Astrocyte of the cerebellum (primary cell): ENCODE data around the gene ARHGAP10.
A peak's percentile ranks its signal among the peaks of the same experiment; 100 is the strongest.
"Not testable (repeated sequence)": the region's sequence is repeated elsewhere in the genome, so short reads cannot be mapped to it uniquely, and the experiment has no call there.

Experiments used
- DNase-seq: peaks from one replicate; pipeline ENCODE4 v3.0.0-alpha.2; 2011; ENCODE audit warnings: low read depth
- H3K4me3 ChIP-seq: 2 replicates; pipeline ENCODE4 v1.5.1; 2011; ENCODE audit warnings: mild to moderate bottlenecking, low read depth, low read length, moderate library complexity
- in situ Hi-C: cut with HindIII; loops from 2 replicates; pipeline ENCODE4 v1.10.0; 2017; ENCODE audit warnings: low sequenced_read_pairs
- TF ChIP-seq, protein P1 (sequence below): IDR thresholded peaks from 2 replicates; pipeline ENCODE4 v1.5.1; 2012; ENCODE audit warnings: low read length, low read depth, moderate library complexity, mild to moderate bottlenecking; ENCODE audit errors: missing control alignments

Gene ARHGAP10

DNA sequence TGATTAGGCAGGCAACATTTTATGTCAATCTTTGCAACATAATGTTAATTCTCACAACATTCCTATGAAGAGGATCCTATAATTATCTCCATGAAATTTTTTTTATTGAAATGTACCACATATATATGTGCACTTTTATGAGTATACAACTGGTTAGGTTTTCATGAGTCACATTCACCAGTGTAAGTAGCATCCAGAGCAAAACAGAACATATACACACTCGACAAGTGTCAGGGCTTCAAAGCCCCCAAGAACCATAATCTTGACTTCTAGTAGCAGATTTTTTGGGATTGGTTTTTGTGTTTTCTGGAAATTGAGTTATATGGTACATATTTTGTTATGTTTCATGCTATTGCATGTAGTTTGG is 62.4 kb downstream of the ARHGAP10 start:
- in situ Hi-C loops = no loop called here
- DNase-seq = no peak
- TF ChIP-seq, protein P1, sequence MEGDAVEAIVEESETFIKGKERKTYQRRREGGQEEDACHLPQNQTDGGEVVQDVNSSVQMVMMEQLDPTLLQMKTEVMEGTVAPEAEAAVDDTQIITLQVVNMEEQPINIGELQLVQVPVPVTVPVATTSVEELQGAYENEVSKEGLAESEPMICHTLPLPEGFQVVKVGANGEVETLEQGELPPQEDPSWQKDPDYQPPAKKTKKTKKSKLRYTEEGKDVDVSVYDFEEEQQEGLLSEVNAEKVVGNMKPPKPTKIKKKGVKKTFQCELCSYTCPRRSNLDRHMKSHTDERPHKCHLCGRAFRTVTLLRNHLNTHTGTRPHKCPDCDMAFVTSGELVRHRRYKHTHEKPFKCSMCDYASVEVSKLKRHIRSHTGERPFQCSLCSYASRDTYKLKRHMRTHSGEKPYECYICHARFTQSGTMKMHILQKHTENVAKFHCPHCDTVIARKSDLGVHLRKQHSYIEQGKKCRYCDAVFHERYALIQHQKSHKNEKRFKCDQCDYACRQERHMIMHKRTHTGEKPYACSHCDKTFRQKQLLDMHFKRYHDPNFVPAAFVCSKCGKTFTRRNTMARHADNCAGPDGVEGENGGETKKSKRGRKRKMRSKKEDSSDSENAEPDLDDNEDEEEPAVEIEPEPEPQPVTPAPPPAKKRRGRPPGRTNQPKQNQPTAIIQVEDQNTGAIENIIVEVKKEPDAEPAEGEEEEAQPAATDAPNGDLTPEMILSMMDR = no peak
- no peak overlapping the region for H3K4me3 ChIP-seq

DNA sequence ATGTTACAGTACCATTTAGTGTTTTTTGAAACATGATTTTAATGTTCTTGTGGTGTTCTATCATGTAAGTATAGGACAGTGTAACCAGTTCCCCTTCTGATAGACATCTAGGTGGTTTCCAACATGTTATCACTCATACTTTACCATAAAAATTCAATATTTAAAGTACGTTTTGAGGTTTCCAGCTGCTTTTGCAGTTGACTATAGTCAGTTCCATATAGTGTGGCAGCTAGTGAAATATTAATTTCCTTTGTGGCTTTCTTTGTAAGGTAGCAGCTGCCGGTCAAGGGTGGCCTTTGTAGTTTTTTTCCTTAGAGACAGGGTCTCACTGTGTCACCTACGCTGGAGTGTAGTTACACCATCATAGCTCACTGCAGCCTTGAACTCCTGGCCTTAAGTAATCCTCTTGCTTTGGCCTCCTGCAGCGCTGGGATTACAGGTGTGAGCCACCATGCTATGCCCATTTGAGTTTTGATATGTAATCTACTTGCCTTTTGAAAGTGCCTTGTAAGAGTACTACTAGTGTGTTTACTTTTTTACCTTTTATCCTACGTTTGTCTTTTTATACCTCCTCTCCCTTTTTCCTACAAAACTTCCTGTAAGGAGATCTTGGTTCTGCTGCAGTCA is 63.0 kb downstream of the ARHGAP10 start:
- no peak for DNase-seq
- no peak overlapping the region for H3K4me3 ChIP-seq
- in situ Hi-C loops = no loop called here
- TF ChIP-seq, protein P1 = no peak

DNA sequence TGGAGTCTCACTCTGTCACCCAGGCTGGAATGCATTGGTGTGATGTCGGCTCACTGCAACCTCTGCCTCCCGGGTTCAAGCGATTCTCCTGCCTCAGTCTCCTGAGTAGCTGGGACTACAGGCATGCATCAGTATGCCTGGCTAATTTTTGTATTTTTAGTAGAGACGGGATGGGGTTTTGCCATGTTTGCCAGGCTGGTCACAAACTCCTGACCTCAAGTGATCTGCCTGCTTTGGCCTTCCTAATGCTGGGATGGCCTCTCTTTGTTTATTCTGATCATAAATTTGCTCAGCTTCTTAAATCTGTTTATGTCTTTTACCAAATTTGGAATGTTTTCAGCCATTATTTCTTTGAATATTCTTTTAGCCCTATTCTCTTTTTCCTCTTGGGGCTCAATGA is 67.2 kb downstream of the ARHGAP10 start:
- in situ Hi-C loops, DNase-seq, H3K4me3 ChIP-seq: not testable (repeated sequence)

DNA sequence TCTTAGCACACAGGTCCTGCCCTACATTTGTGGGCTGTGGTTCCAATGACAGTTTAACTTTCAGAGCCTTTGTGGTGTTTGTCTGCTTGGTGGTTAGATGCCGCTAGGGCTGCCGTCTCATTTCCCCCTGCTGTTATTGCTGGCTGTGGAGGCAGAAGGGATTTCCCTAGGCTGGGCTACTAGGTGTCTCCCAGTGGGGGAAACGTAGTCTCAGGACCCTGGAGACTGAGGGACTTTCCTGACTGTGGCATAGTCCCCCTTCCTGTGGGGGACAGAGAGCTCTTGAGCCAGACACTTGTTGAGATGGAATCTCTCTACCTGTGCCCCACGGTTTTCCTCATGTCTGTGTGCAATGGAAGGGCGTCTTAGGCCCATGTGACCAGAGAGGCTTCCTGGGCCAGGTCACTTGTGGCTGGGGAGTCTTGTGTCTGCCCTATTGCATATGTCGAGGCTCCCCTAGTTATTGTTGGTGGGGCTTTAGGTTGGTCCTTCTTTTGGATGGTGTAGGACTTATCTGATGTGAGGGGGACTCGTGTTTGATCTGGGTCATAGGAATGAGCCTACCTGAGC is 68.2 kb downstream of the ARHGAP10 start:
- in situ Hi-C loops = no loop called here
- DNase-seq = peak; percentile 13
- H3K4me3 ChIP-seq = no peak overlapping the region
- TF ChIP-seq, protein P1 = no peak

DNA sequence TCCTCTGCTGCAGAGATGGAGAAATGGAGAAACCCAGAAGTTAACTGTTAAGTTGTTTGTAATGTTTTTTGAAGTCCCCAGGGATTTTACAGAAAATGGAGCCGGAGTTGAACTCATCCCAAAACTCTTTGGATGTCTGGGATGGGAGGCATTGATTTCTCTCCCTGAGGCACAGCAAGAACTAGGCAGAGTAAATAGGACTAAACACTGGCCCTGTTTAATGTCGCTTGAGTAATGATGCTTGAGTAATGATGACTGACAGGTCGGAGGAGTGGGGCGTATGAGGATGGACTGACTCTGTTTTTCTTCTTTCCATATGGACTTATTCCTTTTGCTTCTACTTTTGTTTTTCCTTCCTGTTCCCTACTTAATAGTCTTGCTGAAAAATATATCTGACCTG is 69.9 kb downstream of the ARHGAP10 start:
- in situ Hi-C loops = no loop called here
- H3K4me3 ChIP-seq = no peak overlapping the region
- TF ChIP-seq, protein P1 = no peak
- no peak for DNase-seq

DNA sequence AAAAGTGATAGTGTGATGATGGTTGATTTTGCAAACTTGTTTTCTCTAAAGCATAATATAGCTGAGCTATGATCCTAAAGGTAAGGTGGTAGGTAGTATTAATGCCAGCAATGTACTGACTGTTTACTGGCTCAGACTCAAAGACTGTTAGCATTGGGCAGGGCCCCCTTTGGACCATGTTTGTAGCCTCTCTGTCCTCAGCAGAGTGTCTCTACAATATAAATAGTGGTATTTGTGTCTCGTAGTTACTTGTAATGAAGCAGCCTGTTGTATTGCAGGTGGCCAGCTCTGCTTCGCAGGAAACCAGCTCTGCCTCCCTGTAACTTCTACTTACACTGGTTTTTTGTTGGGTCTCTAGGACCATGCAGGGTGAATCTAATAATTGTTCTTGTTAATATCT is 70.5 kb downstream of the ARHGAP10 start:
- in situ Hi-C loops = no loop called here
- DNase-seq = no peak
- TF ChIP-seq, protein P1 = no peak
- H3K4me3 ChIP-seq = no peak overlapping the region

DNA sequence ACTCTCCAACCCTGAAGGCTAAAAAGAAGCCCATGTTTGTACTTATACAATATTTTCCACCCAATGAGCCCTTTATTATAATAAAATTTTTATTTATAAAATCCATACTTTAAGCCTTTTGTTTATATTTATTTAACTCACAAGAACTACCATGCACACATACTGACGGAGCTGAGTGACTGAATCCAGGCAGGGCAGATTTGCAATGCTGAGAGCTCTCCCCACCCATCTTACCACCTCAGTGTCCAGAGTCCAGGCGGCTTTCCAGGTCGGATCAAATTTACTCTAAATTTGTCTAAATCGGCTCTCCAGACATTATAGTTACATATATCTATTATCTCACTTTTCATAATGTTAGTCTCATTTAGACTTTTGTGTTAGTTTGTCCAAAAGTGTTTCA is 74.1 kb downstream of the ARHGAP10 start:
- no peak overlapping the region for H3K4me3 ChIP-seq
- in situ Hi-C loops = no loop called here
- TF ChIP-seq, protein P1 = no peak
- DNase-seq = no peak
